ENCODE measurements around the gene OR51B6.
"Not testable (repeated sequence)": the region's sequence is repeated elsewhere in the genome, so short reads cannot be mapped to it uniquely, and the experiment has no call there.

The OR51B6 gene, protein sequence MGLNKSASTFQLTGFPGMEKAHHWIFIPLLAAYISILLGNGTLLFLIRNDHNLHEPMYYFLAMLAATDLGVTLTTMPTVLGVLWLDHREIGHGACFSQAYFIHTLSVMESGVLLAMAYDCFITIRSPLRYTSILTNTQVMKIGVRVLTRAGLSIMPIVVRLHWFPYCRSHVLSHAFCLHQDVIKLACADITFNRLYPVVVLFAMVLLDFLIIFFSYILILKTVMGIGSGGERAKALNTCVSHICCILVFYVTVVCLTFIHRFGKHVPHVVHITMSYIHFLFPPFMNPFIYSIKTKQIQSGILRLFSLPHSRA

DNA sequence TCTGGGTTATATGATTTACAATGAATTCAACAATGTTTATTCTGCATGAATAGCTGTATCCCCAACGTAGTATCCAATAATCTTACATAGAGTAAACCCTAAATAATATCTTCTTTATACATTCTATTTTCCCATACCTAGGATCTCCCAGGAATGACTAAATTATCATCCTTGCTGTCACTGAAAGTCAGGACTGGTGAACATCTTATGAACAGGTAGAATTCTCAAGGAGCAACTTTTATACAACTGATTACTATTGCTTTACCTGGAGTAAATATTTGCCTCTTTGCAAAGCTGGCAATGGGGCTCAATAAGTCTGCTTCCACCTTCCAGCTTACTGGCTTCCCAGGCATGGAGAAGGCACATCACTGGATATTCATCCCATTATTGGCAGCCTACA, at the start of gene OR51B6:
OR51B6 (plus strand) TSS at position 301 of the 400 bp plus-strand sequence; CDS start at position 301, 0 bp downstream.
- peaks cover 4% of the 10 kb centered on the region; the same call in 1 of the 2 replicates for H3K4me1 ChIP-seq (ENCODE audit: insufficient read depth, low read length)
- no peaks in the 10 kb centered on the region; the same call in 1 of the 2 replicates for H3K9me3 ChIP-seq (ENCODE audit: control insufficient read depth, insufficient read depth, low read length)
- no peaks in the 10 kb centered on the region for H3K36me3 ChIP-seq (ENCODE audit: insufficient read depth, low read length)
- no peak within 1 kb of the TSS for H3K9ac ChIP-seq (ENCODE audit: low read depth, low read length)

DNA sequence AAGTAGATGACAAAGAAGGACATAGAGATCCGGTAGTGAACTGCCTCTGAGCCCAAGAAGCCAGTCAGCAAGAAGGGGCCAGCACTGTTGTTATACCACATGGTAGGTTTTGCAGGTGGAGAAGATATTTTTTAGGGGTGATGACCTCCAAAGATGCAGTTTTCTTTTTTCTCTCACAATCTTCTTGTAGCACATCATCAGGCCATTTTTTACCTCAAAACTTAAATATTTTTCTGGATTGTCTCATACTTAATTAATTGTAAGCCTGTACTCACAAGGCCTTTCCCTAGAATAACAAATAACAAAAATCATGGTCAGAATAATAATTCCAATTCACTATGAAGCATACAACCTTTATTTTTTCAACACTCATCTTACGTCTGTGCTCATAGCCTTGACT, 49.5 kb upstream of the OR51B6 start, which contains the start of gene OR51B4:
OR51B4 (minus strand) TSS at position 101 of the 400 bp plus-strand sequence; CDS start at position 101, 0 bp downstream.
- Histone ChIP-seq H3K9ac (ENCODE audit: low read depth, low read length) (no peak within 1 kb of the TSS), H3K9me3 (ENCODE audit: control insufficient read depth, insufficient read depth, low read length) (no peaks in the 10 kb centered on the region), H3K36me3 (ENCODE audit: insufficient read depth, low read length) (no peaks in the 10 kb centered on the region), H3K4me1 (ENCODE audit: insufficient read depth, low read length) (no peaks in the 10 kb centered on the region)

DNA sequence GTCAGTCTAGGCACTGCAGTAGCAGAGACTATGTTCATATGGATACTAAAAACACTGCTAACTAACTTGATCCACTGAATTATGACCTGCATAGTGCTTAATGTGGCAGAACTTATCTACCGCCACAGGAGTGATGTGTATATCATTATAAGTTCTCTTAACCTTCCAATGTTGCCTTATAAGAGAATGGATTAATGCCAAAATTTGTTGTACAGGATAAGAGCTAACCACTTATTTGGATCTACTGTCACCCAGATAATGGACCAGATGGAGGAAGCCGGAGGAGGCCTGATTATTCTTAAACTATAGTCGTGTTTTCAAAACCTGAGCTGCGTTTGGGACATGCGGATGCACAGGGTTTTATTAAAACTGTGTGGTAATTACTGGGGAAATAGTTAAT, 47.7 kb upstream of the OR51B6 start:
- Histone ChIP-seq H3K36me3 (ENCODE audit: insufficient read depth, low read length) (no peaks in the 10 kb centered on the region), H3K4me1 (ENCODE audit: insufficient read depth, low read length) (no peaks in the 10 kb centered on the region)

DNA sequence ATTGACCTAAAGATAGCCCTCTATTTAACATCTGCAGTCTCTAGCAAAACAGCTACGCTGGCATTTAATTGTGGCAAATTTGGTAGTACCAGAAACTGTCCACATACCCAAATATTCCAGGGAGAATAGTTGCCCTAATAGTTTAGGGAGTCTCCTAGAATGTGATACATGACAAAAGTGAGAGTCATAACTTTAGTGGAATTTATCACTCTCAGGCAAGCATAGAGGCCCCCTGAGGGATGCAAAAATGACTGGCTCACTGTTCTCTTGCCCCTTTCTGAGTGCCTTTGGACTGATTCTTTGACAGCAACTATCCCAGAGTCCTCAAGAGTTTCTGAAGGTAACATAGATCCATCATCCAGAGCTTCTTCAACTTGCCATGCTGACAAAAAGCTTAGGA, 47.3 kb upstream of the OR51B6 start:
- Histone ChIP-seq H3K4me1 (ENCODE audit: insufficient read depth, low read length) (no peaks in the 10 kb centered on the region), H3K9ac (ENCODE audit: low read depth, low read length) (no peak overlapping the region), H3K36me3 (ENCODE audit: insufficient read depth, low read length) (no peaks in the 10 kb centered on the region), H3K9me3 (ENCODE audit: control insufficient read depth, insufficient read depth, low read length) (no peaks in the 10 kb centered on the region)

More for the DNA sequence above, 47.7 kb upstream of the OR51B6 start:
- Histone ChIP-seq H3K9ac (ENCODE audit: low read depth, low read length) (no peak overlapping the region), H3K9me3 (ENCODE audit: control insufficient read depth, insufficient read depth, low read length) (no peaks in the 10 kb centered on the region)

DNA sequence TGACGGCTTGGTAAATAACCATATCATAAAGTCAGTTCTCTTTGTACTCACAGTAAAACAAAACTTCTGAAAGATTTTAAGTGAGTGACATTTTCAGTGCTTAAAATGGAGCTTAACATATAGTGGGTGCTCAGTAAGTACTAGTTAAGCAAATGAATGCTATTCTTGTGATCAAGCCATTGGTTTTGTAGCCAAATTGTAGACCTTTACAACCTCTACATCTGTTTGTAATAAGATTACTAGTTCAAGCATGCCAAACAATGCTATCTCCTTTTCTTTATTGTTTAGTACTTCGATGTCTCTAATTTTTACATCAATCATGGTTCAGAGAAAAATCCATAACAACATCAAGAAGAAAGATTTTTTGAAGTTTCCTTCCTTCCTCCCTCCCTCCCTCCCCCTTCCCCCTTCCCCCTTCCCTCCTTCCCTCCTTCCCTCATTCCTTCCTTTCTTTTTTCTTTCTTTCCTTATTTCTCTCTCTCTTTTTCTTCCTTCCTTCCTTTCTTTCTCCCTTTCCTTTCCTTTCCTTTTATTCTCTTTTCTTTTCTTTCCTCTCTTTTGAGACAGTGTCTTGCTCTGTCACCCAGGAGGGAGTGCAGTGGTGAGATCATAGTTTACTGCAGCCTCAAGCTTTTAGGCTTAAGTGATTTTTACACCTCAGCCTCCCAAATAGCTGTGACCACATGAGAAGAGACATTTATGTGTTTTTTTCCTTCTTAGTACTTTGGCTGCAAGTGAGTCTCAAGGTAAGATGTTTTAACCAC, 43.9 kb upstream of the OR51B6 start:
- no peaks in the 10 kb centered on the region for H3K4me1 ChIP-seq (ENCODE audit: insufficient read depth, low read length)
- no peaks in the 10 kb centered on the region for H3K9me3 ChIP-seq (ENCODE audit: control insufficient read depth, insufficient read depth, low read length)
- no peak overlapping the region for H3K9ac ChIP-seq (ENCODE audit: low read depth, low read length)
- no peaks in the 10 kb centered on the region for H3K36me3 ChIP-seq (ENCODE audit: insufficient read depth, low read length)

DNA sequence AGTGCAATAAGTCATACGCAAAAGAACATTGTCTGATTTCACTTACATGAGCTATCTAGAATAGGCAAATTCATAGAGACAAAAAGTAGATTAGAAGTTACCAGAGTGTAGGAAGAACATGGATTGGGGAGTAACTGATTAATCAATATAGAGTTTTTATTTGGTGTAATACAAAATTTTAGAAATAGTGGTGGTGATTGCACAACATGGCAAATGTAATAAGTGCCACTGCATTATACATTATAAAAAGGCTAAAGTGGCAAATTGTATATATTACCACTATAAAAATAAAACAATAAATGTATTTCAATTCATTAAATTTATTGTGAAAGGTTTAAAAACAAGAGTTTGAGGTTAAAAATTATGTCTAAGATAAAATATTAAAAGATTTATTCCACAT, 40.9 kb upstream of the OR51B6 start:
- Histone ChIP-seq H3K4me1 (ENCODE audit: insufficient read depth, low read length) (no peaks in the 10 kb centered on the region), H3K9ac (ENCODE audit: low read depth, low read length) (no peak overlapping the region), H3K9me3 (ENCODE audit: control insufficient read depth, insufficient read depth, low read length) (no peaks in the 10 kb centered on the region), H3K36me3 (ENCODE audit: insufficient read depth, low read length) (no peaks in the 10 kb centered on the region)

DNA sequence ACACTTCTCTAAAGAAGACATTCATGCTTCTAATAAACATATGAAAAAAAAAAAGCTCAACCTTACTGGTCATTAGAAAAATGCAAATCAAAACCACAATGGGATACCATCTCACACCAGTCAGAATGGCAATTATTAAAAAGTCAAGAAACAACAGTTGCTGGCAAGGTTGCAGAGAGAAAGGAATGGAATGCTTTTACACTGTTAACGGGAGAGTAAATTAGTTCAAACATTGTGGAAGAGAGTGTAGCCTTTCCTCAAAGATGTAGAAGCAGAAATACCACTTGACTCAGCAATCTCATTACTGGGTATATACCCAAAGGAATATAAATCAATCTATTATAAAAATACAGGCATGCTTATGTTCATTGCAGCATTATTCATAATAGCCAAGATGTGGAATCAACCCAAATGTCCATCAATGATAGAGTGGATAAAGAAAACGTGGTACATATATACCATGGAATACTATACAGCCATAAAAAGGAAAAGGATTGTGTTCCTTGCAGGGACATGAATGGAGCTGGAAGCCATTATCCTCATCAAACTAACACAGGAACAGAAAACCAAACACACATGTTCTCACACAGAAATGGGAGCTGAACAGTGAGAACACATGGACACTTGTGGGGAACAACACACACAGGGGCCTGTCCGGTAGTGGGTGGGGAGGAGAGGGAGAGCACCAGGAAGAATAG, 37.8 kb upstream of the OR51B6 start:
- not testable (repeated sequence) for H3K9ac ChIP-seq (ENCODE audit: low read depth, low read length); H3K9me3 ChIP-seq (ENCODE audit: control insufficient read depth, insufficient read depth, low read length); H3K36me3 ChIP-seq (ENCODE audit: insufficient read depth, low read length); H3K4me1 ChIP-seq (ENCODE audit: insufficient read depth, low read length)

DNA sequence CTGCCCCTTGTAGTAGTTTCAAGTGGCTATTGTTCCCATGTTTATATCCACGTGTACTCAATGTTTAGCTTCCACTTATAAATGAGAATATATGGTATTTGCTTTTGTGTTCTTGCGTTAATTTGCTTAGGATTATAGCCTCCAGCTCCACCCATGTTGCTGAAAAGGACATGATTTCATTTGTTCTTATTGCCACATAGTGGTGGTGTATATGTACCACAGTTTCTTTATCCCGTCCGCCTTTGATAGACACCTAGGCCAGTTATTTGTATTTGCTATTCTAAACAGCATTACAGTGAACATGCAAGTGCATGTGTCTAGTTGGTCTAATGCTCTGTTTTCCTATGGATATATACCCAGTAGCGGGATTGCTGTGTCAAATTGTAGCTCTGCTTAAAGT, 34.0 kb upstream of the OR51B6 start:
- H3K9ac ChIP-seq (ENCODE audit: low read depth, low read length), result no peak overlapping the region
- H3K4me1 ChIP-seq (ENCODE audit: insufficient read depth, low read length), result no peaks in the 10 kb centered on the region
- H3K9me3 ChIP-seq (ENCODE audit: control insufficient read depth, insufficient read depth, low read length), result no peaks in the 10 kb centered on the region
- no peaks in the 10 kb centered on the region for H3K36me3 ChIP-seq (ENCODE audit: insufficient read depth, low read length)

DNA sequence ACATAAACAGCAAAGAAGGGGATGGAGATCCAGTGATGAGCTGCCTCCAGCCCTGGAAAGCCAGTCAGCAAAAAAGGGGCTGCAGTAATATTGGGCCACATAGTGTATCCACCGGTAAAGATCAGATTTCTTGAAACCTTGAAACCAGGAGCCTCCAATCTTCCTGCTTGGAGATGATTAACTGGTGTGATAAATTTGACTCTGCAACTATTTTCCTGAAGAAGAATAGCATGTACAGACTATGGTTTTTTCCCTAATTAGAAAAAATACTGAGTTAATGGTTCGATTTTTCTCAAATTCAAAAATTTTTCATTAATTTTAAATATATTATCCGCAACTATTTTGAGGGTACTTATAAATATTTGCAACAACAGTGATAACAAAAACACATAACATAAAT, 27.1 kb upstream of the OR51B6 start, which contains the start of gene OR51B2:
OR51B2 (minus strand) TSS at position 101 of the 400 bp plus-strand sequence; CDS start at position 101, 0 bp downstream.
- Histone ChIP-seq H3K9me3 (ENCODE audit: control insufficient read depth, insufficient read depth, low read length) (no peaks in the 10 kb centered on the region), H3K9ac (ENCODE audit: low read depth, low read length) (no peak within 1 kb of the TSS), H3K36me3 (ENCODE audit: insufficient read depth, low read length) (no peaks in the 10 kb centered on the region), H3K4me1 (ENCODE audit: insufficient read depth, low read length) (no peaks in the 10 kb centered on the region)

DNA sequence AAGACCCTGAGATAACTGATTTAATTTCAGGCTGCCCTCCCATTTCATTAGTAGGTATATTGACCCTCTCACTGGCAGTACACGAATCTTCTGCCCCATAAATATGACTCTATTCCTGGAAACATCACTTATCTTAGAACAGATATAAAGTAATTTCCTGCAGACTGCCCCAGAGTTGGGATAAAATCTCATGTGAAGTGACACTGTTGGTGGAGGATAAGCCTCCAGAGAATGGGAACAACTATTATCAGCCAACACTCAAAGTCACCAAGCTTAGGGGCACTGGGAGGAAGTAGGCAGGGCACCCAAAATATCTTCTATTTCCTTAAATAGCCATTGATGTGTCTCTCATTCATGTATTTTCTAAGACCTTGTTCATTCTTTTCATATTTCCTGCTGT, 16.1 kb upstream of the OR51B6 start:
- Histone ChIP-seq H3K36me3 (ENCODE audit: insufficient read depth, low read length) (no peaks in the 10 kb centered on the region), H3K9me3 (ENCODE audit: control insufficient read depth, insufficient read depth, low read length) (no peaks in the 10 kb centered on the region), H3K9ac (ENCODE audit: low read depth, low read length) (no peak overlapping the region), H3K4me1 (ENCODE audit: insufficient read depth, low read length) (no peaks in the 10 kb centered on the region)

DNA sequence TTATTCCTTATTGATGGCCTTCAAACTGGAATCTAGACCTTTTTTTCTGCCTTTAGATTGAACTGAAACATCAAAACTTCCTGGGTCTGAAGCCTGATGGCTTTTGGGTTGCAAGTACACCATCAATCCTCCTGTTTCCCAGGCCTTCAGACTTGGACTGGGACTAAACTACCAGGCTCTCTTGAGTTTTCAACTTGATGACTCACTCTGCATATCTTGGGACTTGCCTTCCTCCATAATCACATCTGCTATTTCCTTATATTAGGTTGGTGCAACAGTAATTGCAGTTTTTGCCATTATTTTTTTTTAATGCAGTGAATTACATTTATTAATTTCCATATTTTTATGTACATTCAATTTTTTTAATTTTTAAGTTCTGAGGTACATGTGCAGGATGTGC, 15.0 kb upstream of the OR51B6 start:
- Histone ChIP-seq H3K36me3 (ENCODE audit: insufficient read depth, low read length) (no peaks in the 10 kb centered on the region), H3K4me1 (ENCODE audit: insufficient read depth, low read length) (no peaks in the 10 kb centered on the region), H3K9me3 (ENCODE audit: control insufficient read depth, insufficient read depth, low read length) (no peaks in the 10 kb centered on the region), H3K9ac (ENCODE audit: low read depth, low read length) (no peak overlapping the region)

DNA sequence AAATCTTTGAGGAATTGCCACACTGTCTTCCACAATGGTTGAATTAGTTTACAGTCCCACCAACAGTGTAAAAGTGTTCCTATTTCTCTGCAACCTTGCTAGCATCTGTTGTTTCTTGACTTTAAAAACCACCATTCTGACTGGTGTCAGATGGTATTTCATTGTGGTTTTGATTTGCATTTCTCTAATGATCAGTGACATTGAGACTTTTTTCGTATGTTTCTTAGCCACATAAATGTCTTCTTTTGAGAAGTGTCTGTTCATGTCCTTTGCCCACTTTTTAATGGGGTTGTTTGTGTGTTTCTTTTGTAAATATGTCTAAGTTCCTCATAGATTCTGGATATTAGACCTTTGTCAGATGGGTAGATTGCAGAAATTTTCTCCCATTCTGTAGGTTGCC, 14.1 kb upstream of the OR51B6 start:
- not testable (repeated sequence) for H3K36me3 ChIP-seq (ENCODE audit: insufficient read depth, low read length); H3K9ac ChIP-seq (ENCODE audit: low read depth, low read length); H3K9me3 ChIP-seq (ENCODE audit: control insufficient read depth, insufficient read depth, low read length); H3K4me1 ChIP-seq (ENCODE audit: insufficient read depth, low read length)

DNA sequence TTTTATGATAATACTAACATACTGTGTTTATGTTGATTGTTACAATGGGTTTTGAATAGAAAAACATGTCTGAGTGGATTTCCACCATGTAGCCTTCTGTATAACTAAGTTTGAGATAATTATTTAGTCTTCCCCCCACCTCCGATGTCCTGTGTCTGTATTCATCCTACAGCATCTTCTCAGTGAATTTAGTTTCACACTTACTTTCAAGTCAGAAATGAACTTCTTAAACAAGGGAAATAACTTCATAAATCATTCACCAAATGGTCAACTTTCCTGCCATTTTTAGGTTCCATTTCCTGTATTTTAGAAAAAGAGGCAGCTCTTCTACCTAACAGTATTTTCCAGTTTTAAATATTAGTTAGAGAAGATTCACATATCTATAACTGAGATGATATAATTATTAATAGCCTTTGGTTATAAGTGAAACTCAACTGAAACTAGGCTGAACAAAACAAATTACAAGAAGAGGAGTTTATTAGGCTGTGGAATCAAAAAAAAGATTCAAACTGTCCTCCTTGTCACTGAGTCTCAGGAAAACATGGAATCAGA, 11.5 kb upstream of the OR51B6 start:
- Histone ChIP-seq H3K9me3 (ENCODE audit: control insufficient read depth, insufficient read depth, low read length) (no peaks in the 10 kb centered on the region), H3K4me1 (ENCODE audit: insufficient read depth, low read length) (no peaks in the 10 kb centered on the region), H3K9ac (ENCODE audit: low read depth, low read length) (no peak overlapping the region), H3K36me3 (ENCODE audit: insufficient read depth, low read length) (no peaks in the 10 kb centered on the region)

Data from ES-I3 (cell line).